Measurements from ENCODE around the gene CD80. TPM values are rescaled to one million over a fixed set of nuclear protein-coding genes. Genes with fewer than 3 reads are reported as not detected.
A peak's percentile ranks its signal among the peaks of the same experiment; 100 is the strongest.

CD80 gene
- polyA plus RNA-seq, 1 of the 3 experiments (the other 2 are of a cell fraction) = not detected

DNA sequence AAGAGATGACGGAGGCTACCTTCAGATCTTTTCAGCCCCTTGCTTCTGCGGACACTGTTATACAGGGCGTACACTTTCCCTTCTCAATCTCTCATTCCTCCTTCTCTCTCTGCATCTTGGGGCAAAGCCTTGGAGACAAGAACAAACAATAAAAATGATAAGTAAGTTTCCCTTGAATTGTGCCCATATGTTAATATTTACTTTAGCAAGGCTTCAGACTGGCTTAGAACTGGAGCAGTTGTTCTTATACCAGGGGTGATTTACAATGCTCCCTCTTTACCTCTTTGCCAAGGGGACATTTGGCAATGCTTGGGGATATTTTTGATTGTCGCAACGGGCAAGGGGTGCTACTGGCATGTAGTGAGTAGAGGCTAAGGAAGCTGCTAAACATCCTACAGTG, 31.7 kb downstream of the CD80 start:
- H4K20me1 ChIP-seq (ENCODE audit: insufficient read depth) = no peaks in the 10 kb centered on the region
- no peak overlapping the region; a peak in 1 of 4 replicates for H3K27ac ChIP-seq (ENCODE audit: low read depth in 2 of 2, low read length in 1 of 2)
- no peaks in the 10 kb centered on the region; a peak in 1 of 4 replicates for H3K4me1 ChIP-seq (ENCODE audit: control insufficient read depth in 1 of 2, insufficient read depth in 2 of 2, low read depth in 1 of 2, low read length in 1 of 2)
- no peak overlapping the region for H2AFZ ChIP-seq (ENCODE audit: low read depth)
- DNase-seq = no peak
- H3K27me3 ChIP-seq (ENCODE audit: insufficient read depth) = no peaks in the 10 kb centered on the region
- ChIA-PET POLR2A (no interaction called here), CTCF (no interaction called here)
- no peaks in the 10 kb centered on the region for H3K9me2 ChIP-seq
- H3K4me3 ChIP-seq (ENCODE audit: low read depth in 2 of 2, low read length in 1 of 2) = no peak overlapping the region
- WGBS (ENCODE audit: low lambda C conversion rate) = 98% methylated on average over 5 of the region's 5 CpGs
- no peaks in the 10 kb centered on the region for H3K79me2 ChIP-seq (ENCODE audit: insufficient read depth)
- H3K36me3 ChIP-seq (replicated peaks in 1 of 2; ENCODE audit: control insufficient read depth in 1 of 2, insufficient read depth in 2 of 2, low read length in 1 of 2) = peaks cover 22 to 32% of the 10 kb centered on the region in 2 experiments
- TF ChIP-seq NFIC (IDR thresholded peaks at IDR 0.05; ENCODE audit: borderline replicate concordance) (no peak), EZH2phosphoT487 (IDR thresholded peaks at IDR 0.05; ENCODE audit: borderline replicate concordance, low read depth) (no peak), USF1 (IDR thresholded peaks at IDR 0.05; ENCODE audit: borderline replicate concordance, low read depth) (no peak), USF2 (IDR thresholded peaks at IDR 0.05; ENCODE audit: borderline replicate concordance, low read depth, low read length) (no peak), SMC3 (IDR thresholded peaks at IDR 0.05; ENCODE audit: low read depth, low read length) (no peak)
- no peak overlapping the region for H3K9ac ChIP-seq
- H3F3A ChIP-seq (replicated peaks; ENCODE audit: insufficient read depth) = peaks cover 6% of the 10 kb centered on the region
- H3K9me3 ChIP-seq = no peaks in the 10 kb centered on the region
- H3K4me2 ChIP-seq = no peak overlapping the region

GRCh38 chr3:119524931-119525662, 34.3 kb downstream of the CD80 start:
- no peaks in the 10 kb centered on the region; a peak in 1 of 4 replicates for H3K4me1 ChIP-seq (ENCODE audit: control insufficient read depth in 1 of 2, insufficient read depth in 2 of 2, low read depth in 1 of 2, low read length in 1 of 2)
- CTCF ChIA-PET = interaction anchor here (0.7 to 1.3 kb wide), 7 partner anchors 57 to 251 kb away, joined by 3 to 5 read pairs (median 4); no protein-coding TSS in a partner anchor
- no peak overlapping the region for H3K9ac ChIP-seq
- H3K79me2 ChIP-seq (ENCODE audit: insufficient read depth) = no peaks in the 10 kb centered on the region
- H3K9me3 ChIP-seq = no peaks in the 10 kb centered on the region
- H2AFZ ChIP-seq (ENCODE audit: low read depth) = no peak overlapping the region
- TF ChIP-seq PBX3 (IDR thresholded peaks at IDR 0.05) = peak; percentile 42; the same call in 1 of the 2 replicates
- 0 out of 2 replicates have a peak, but pooled peaks have one; percentile 6 for TF ChIP-seq POLR2AphosphoS5 (IDR thresholded peaks at IDR 0.05; ENCODE audit: low read depth, low read length)
- no peak for TF ChIP-seq REST (IDR thresholded peaks at IDR 0.05; ENCODE audit: low read depth, low read length)
- TF ChIP-seq, protein P1, sequence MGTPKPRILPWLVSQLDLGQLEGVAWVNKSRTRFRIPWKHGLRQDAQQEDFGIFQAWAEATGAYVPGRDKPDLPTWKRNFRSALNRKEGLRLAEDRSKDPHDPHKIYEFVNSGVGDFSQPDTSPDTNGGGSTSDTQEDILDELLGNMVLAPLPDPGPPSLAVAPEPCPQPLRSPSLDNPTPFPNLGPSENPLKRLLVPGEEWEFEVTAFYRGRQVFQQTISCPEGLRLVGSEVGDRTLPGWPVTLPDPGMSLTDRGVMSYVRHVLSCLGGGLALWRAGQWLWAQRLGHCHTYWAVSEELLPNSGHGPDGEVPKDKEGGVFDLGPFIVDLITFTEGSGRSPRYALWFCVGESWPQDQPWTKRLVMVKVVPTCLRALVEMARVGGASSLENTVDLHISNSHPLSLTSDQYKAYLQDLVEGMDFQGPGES (IDR thresholded peaks at IDR 0.05; ENCODE audit: low read depth, low read length) = no peak
- peak; percentile 69 for TF ChIP-seq RAD21 (IDR thresholded peaks at IDR 0.05; ENCODE audit: low read length)
- peak; percentile 58 for TF ChIP-seq CTCF (IDR thresholded peaks at IDR 0.05)
- TF ChIP-seq SMC3 (IDR thresholded peaks at IDR 0.05; ENCODE audit: low read depth, low read length) = peak; percentile 50
- H3F3A ChIP-seq (replicated peaks; ENCODE audit: insufficient read depth) = peaks cover 13% of the 10 kb centered on the region
- H3K9me2 ChIP-seq = no peaks in the 10 kb centered on the region
- peak overlapping the region in 1 of 2 experiments; percentile 55; a peak in 2 of 4 replicates for H3K27ac ChIP-seq (ENCODE audit: low read depth in 2 of 2, low read length in 1 of 2)
- H3K4me2 ChIP-seq = no peak overlapping the region
- no peaks in the 10 kb centered on the region for H4K20me1 ChIP-seq (ENCODE audit: insufficient read depth)
- peaks cover 41 to 48% of the 10 kb centered on the region in 2 experiments for H3K36me3 ChIP-seq (replicated peaks in 1 of 2; ENCODE audit: control insufficient read depth in 1 of 2, insufficient read depth in 2 of 2, low read length in 1 of 2)
- DNase-seq = peak; percentile 11
- no peaks in the 10 kb centered on the region for H3K27me3 ChIP-seq (ENCODE audit: insufficient read depth)
- H3K4me3 ChIP-seq (ENCODE audit: low read depth in 2 of 2, low read length in 1 of 2) = no peak overlapping the region
- POLR2A ChIA-PET = no interaction called here
- 84% methylated on average over 4 of the region's 4 CpGs for whole genome bisulfite sequencing (ENCODE audit: low lambda C conversion rate)

Data from SK-N-SH (cell line).